ENCODE data around the gene AS3MT.

- TF ChIP-seq CTCF (IDR thresholded peaks at IDR 0.05) (no peak), POLR2A (IDR thresholded peaks at IDR 0.05) (no peak), EP300 (IDR thresholded peaks at IDR 0.05) (no peak), POLR2AphosphoS5 (IDR thresholded peaks at IDR 0.05) (no peak)
Measured at GRCh38 chr10:102856758-102857424, 12.4 kb upstream of the AS3MT start.

Measured in gastroesophageal sphincter (tissue), 3 donors.